ENCODE results near the gene KIF21B.

The KIF21B gene

DNA sequence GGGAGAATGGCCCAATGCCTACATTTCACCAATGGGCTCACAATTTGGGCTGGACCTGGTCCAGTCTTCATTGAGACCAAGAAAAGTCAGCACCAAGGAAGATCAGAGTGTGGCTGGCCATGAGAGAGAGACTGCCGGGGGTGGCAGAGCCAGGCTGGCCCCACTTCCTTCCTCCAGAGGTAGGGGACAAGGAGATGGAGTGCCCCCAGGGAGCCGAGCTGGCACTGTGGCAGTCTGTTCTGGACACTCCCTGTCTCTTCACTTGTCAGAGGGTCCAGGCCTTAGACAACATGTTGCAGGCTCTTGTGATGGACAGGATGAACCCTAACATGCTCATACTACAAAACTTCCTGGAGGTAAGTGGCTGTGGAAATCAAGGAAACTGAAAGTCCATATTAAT is 101.1 kb downstream of the KIF21B start:
- DNase-seq (ENCODE audit: low read depth): no peak
- H3K4me3 ChIP-seq (ENCODE audit: low read depth, low read length): no peak overlapping the region
- TF ChIP-seq, protein P1, sequence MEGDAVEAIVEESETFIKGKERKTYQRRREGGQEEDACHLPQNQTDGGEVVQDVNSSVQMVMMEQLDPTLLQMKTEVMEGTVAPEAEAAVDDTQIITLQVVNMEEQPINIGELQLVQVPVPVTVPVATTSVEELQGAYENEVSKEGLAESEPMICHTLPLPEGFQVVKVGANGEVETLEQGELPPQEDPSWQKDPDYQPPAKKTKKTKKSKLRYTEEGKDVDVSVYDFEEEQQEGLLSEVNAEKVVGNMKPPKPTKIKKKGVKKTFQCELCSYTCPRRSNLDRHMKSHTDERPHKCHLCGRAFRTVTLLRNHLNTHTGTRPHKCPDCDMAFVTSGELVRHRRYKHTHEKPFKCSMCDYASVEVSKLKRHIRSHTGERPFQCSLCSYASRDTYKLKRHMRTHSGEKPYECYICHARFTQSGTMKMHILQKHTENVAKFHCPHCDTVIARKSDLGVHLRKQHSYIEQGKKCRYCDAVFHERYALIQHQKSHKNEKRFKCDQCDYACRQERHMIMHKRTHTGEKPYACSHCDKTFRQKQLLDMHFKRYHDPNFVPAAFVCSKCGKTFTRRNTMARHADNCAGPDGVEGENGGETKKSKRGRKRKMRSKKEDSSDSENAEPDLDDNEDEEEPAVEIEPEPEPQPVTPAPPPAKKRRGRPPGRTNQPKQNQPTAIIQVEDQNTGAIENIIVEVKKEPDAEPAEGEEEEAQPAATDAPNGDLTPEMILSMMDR (IDR thresholded peaks at IDR 0.05; ENCODE audit: low read depth, low read length): no peak
- TF ChIP-seq POLR2A (IDR thresholded peaks at IDR 0.05; ENCODE audit: extremely low read depth, insufficient read length) (no peak), MYC (IDR thresholded peaks at IDR 0.05; ENCODE audit: low read depth, low read length) (no peak)
- TF ChIP-seq, protein P2, sequence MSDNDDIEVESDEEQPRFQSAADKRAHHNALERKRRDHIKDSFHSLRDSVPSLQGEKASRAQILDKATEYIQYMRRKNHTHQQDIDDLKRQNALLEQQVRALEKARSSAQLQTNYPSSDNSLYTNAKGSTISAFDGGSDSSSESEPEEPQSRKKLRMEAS (IDR thresholded peaks at IDR 0.05; ENCODE audit: low read depth, low read length): no peak

DNA sequence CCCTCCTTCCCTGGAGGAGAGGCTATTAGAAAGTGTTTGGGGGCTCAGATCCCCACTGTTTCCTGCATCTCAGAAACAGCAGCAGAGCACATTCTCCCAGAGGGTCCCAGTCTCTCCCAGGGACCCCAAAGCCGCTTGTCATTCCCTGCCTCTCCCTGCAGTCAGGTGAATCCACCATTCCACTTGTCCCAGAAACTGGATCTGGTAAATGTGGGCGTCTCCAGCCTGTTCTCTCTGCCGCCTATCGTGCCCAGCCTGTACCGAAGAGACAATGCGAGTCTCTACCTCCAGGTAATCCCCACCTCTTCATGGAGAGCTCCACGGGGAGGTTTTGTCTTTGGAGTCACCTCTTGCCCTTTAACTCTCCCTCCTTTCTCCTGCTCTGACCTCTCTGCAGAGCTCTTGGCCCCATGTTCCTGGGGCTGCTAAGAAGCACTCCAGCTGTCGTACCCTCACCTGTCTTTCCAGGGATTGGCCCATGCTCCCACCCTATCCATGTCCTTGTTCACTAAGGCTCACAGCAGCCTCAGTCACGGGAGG is 101.9 kb downstream of the KIF21B start:
- DNase-seq (ENCODE audit: low read depth): no peak
- TF ChIP-seq, protein P2 (IDR thresholded peaks at IDR 0.05; ENCODE audit: low read depth, low read length): no peak
- TF ChIP-seq, protein P1 (IDR thresholded peaks at IDR 0.05; ENCODE audit: low read depth, low read length): no peak
- no peak for TF ChIP-seq POLR2A (IDR thresholded peaks at IDR 0.05; ENCODE audit: extremely low read depth, insufficient read length)
- TF ChIP-seq MYC (IDR thresholded peaks at IDR 0.05; ENCODE audit: low read depth, low read length): no peak

More for the DNA sequence above, 101.9 kb downstream of the KIF21B start:
- no peak overlapping the region for H3K4me3 ChIP-seq (ENCODE audit: low read depth, low read length)
